ENCODE data around the gene ZSWIM2. TPM values are rescaled to one million over a fixed set of nuclear protein-coding genes. Genes with fewer than 3 reads are reported as not detected.

Gene ZSWIM2
- total RNA-seq, 1 experiment from 2014 or later = not detected

GRCh38 chr2:186783254-186783653, 65.7 kb downstream of the ZSWIM2 start:
- ATAC-seq = no peak
- TF ChIP-seq EGR1 (IDR thresholded peaks at IDR 0.05; ENCODE audit: low read depth) (no peak), MAX (IDR thresholded peaks at IDR 0.05) (no peak), REST (IDR thresholded peaks at IDR 0.05; ENCODE audit: low read depth) (no peak), ZBTB33 (IDR thresholded peaks at IDR 0.05; ENCODE audit: extremely low read depth, insufficient replicate concordance, low read length) (no peak), SP1 (IDR thresholded peaks at IDR 0.05; ENCODE audit: low read depth) (no peak), SIN3A (IDR thresholded peaks at IDR 0.05; ENCODE audit: low read depth) (no peak), POLR2A (IDR thresholded peaks at IDR 0.05; ENCODE audit: borderline replicate concordance, extremely low read depth, insufficient read depth, insufficient read length) (no peak), CTCF (IDR thresholded peaks at IDR 0.05 in 2 of 3, conservative IDR thresholded peaks at IDR 0.05 in 1 of 3; ENCODE audit: borderline replicate concordance in 1 of 3, insufficient read depth in 1 of 3, low read depth in 2 of 3, low read length in 2 of 3) (no peak), POLR2AphosphoS5 (IDR thresholded peaks at IDR 0.05; ENCODE audit: low read depth, low read length) (no peak), CBX3 (IDR thresholded peaks at IDR 0.05; ENCODE audit: low read depth) (no peak), ELF1 (IDR thresholded peaks at IDR 0.05; ENCODE audit: borderline replicate concordance, low read depth) (no peak), CEBPB (IDR thresholded peaks at IDR 0.05; ENCODE audit: low read depth) (no peak), TCF7L2 (IDR thresholded peaks at IDR 0.05; ENCODE audit: borderline replicate concordance, extremely low read depth, insufficient read depth, insufficient read length) (no peak), JUND (IDR thresholded peaks at IDR 0.05) (no peak), ATF3 (IDR thresholded peaks at IDR 0.05) (no peak), ZNF274 (IDR thresholded peaks at IDR 0.05; ENCODE audit: low read depth, low read length) (no peak), EZH2phosphoT487 (IDR thresholded peaks at IDR 0.05; ENCODE audit: borderline replicate concordance) (no peak), YY1 (IDR thresholded peaks at IDR 0.05; ENCODE audit: extremely low read depth, insufficient replicate concordance, low read depth, low read length) (no peak), SRF (IDR thresholded peaks at IDR 0.05; ENCODE audit: low read depth) (no peak), FOSL1 (IDR thresholded peaks at IDR 0.05; ENCODE audit: low read depth) (no peak)
- RAD21 ChIA-PET (ENCODE audit: low non-redundant PET in 1 of 2, low total read pairs in 2 of 2, uncharacterized antibody in 2 of 2, unreplicated experiment in 2 of 2) = no interaction called here
- H3K27ac ChIP-seq (ENCODE audit: low read depth, low read length) = no peak overlapping the region
- H3K4me1 ChIP-seq (ENCODE audit: control insufficient read depth in 1 of 2, insufficient read depth in 2 of 2, low read length in 2 of 2) = no peaks in the 10 kb centered on the region
- POLR2A ChIA-PET = no interaction called here
- no peak overlapping the region for H3K4me2 ChIP-seq (ENCODE audit: low read length)
- CTCF ChIA-PET = no interaction called here
- DNase-seq (ENCODE audit: low read depth, low spot score) = no peak
- H3K36me3 ChIP-seq (ENCODE audit: control insufficient read depth in 1 of 2, insufficient read depth in 2 of 2, low read length in 2 of 2) = no peaks in the 10 kb centered on the region
- no peaks in the 10 kb centered on the region for H3K9me2 ChIP-seq (ENCODE audit: insufficient read depth)
- H3K4me3 ChIP-seq (replicated peaks in 1 of 2; ENCODE audit: low read depth in 1 of 2, low read length in 2 of 2) = no peak overlapping the region
- no peaks in the 10 kb centered on the region for H3K27me3 ChIP-seq (ENCODE audit: insufficient read depth, low read length)
- no peaks in the 10 kb centered on the region for H3K9me3 ChIP-seq (ENCODE audit: control insufficient read depth in 1 of 2, insufficient read depth in 1 of 2, low read depth in 1 of 2, low read length in 2 of 2)
- no peaks in the 10 kb centered on the region for H3K79me2 ChIP-seq (ENCODE audit: insufficient read depth, low read length)
- H4K20me1 ChIP-seq (ENCODE audit: insufficient read depth) = no peaks in the 10 kb centered on the region
- no TSS peak for BruUV-seq (replicated peaks)
- H2AFZ ChIP-seq (ENCODE audit: low read depth, low read length, poor library complexity, severe bottlenecking) = no peak overlapping the region
- intact Hi-C loops (cut with micrococcal nuclease) = no loop called here
- no peak overlapping the region for H3K9ac ChIP-seq (ENCODE audit: low read length)

All from HCT116 (cell line).